ENCODE measurements around the gene MRPL34. TPM values are rescaled to one million over a fixed set of nuclear protein-coding genes. Genes with fewer than 3 reads are reported as not detected.

MRPL34 gene
- total and polyA plus RNA-seq, 9 of the 15 experiments (the other 6 are each of a cell fraction or from before 2014, with no cell fraction given) = 11.5 to 256 (median 72.5) TPM

- peak; percentile 21; the same call in 1 of the 2 replicates for TF ChIP-seq TRIM28 (IDR thresholded peaks at IDR 0.05)
- no peak for TF ChIP-seq SRSF9 (IDR thresholded peaks at IDR 0.05; ENCODE audit: borderline replicate concordance, low read depth, low read length)
- TF ChIP-seq HDAC8 (tag; IDR thresholded peaks at IDR 0.05) = no peak
- TF ChIP-seq SPI1 (IDR thresholded peaks at IDR 0.05; ENCODE audit: borderline replicate concordance, low read depth, low read length) = peak; percentile 46; the same call in 1 of the 2 replicates
- no peak for TF ChIP-seq HOMEZ (CRISPR knock-in tag; IDR thresholded peaks at IDR 0.05)
- TF ChIP-seq NCOA6 (IDR thresholded peaks at IDR 0.05) = no peak
- TF ChIP-seq TAF1 (IDR thresholded peaks at IDR 0.05; ENCODE audit: control insufficient read depth, extremely low read depth, insufficient read depth, low read length, severe bottlenecking) = peak; percentile 65
- TF ChIP-seq ZNF184 (CRISPR knock-in tag; IDR thresholded peaks at IDR 0.05) = no peak
- no peak for TF ChIP-seq EWSR1 (IDR thresholded peaks at IDR 0.05; ENCODE audit: borderline replicate concordance, low read depth, partially characterized antibody)
- no peak for TF ChIP-seq ZBTB33 (CRISPR knock-in tag; IDR thresholded peaks at IDR 0.05)
- TF ChIP-seq ZBTB34 (CRISPR knock-in tag; IDR thresholded peaks at IDR 0.05) = peak; percentile 40; the same call in 1 of the 2 replicates
- TF ChIP-seq BRF2 (IDR thresholded peaks at IDR 0.05; ENCODE audit: borderline replicate concordance, insufficient read depth, insufficient read length) = no peak
- peak in 1 of 2 experiments; percentile 64; a peak in 1 of 4 replicates for TF ChIP-seq FOXA3 (CRISPR knock-in tag; conservative IDR thresholded peaks at IDR 0.05 in 1 of 2, IDR thresholded peaks at IDR 0.05 in 1 of 2)
- 0 out of 2 replicates have a peak, but pooled peaks have one; percentile 40 for TF ChIP-seq HBP1 (CRISPR knock-in tag; IDR thresholded peaks at IDR 0.05)
- TF ChIP-seq WHSC1 (IDR thresholded peaks at IDR 0.05; ENCODE audit: low read length) = no peak
- TF ChIP-seq ZZZ3 (IDR thresholded peaks at IDR 0.05) = no peak
- TF ChIP-seq NFIC (IDR thresholded peaks at IDR 0.05) = peak; percentile 25
- TF ChIP-seq CGGBP1 (CRISPR knock-in tag; IDR thresholded peaks at IDR 0.05) = no peak
Measured at GRCh38 chr19:17333611-17334413, 28.1 kb downstream of the MRPL34 start (continued).

All from K562 (cell line).